HEK293 (cell line): ENCODE data around the gene MALL.
"Not testable (repeated sequence)": the region's sequence is repeated elsewhere in the genome, so short reads cannot be mapped to it uniquely, and the experiment has no call there.

Experiments used
- KLF16 ChIP-seq: fragments of 450-650 bp; formaldehyde crosslinking; IDR thresholded peaks from 2 replicates; pipeline ENCODE4 v1.5.1; 2017; ENCODE audit warnings: missing biosample characterization, missing genetic modification characterization
- RBAK ChIP-seq: fragments of 450-650 bp; formaldehyde crosslinking; IDR thresholded peaks from 2 replicates; pipeline ENCODE4 v1.5.1; 2016; ENCODE audit warnings: missing biosample characterization, missing genetic modification characterization
- YY2 ChIP-seq: fragments of 450-650 bp; formaldehyde crosslinking; IDR thresholded peaks from 2 replicates; pipeline ENCODE4 v1.5.1; 2016; ENCODE audit warnings: missing biosample characterization, missing genetic modification characterization
- ZNF76 ChIP-seq: fragments of 450-650 bp; formaldehyde crosslinking; IDR thresholded peaks from 2 replicates; pipeline ENCODE4; 2016; ENCODE audit warnings: low read depth, missing biosample characterization, missing genetic modification characterization, borderline replicate concordance
- ZSCAN30 ChIP-seq: fragments of 450-650 bp; IDR thresholded peaks from 2 replicates; pipeline ENCODE4 v1.5.1; 2018; ENCODE audit warnings: missing biosample characterization, mild to moderate bottlenecking, missing genetic modification characterization, moderate library complexity
- TF ChIP-seq, protein P1 (sequence below): fragments of 450-650 bp; formaldehyde crosslinking; IDR thresholded peaks from 2 replicates; pipeline ENCODE4 v1.5.1; 2016; ENCODE audit warnings: missing biosample characterization, missing genetic modification characterization, borderline replicate concordance
- TF ChIP-seq, protein P2 (sequence below): fragments of 450-650 bp; formaldehyde crosslinking; IDR thresholded peaks from 2 replicates; pipeline ENCODE4 v1.5.1; 2016; ENCODE audit warnings: missing biosample characterization, missing genetic modification characterization
- TF ChIP-seq, protein P3 (sequence below): fragments of 450-650 bp; formaldehyde crosslinking; IDR thresholded peaks from 2 replicates; pipeline ENCODE4 v1.5.1; 2016; ENCODE audit warnings: missing biosample characterization, missing genetic modification characterization

DNA sequence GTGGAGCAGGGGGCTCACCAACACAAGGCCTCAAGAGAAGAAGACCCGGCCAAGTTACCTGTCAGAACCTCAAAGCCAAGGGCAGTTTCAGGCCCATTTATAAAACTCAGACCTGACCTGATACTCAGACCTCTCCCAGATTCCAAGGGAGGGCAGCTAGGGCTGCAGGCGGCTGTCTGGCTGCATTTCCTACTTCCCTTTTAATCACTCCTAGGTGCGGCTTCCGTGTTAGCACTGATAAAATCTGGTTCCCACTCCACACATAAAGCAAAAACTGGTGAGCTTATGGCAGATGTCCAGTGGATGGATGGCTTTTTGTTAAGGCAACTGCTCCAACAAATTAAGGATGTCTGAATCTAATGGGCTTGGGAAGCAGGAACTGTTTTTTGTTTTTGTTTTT lies 63.5 kb downstream of the MALL start:
- TF ChIP-seq, protein P1, sequence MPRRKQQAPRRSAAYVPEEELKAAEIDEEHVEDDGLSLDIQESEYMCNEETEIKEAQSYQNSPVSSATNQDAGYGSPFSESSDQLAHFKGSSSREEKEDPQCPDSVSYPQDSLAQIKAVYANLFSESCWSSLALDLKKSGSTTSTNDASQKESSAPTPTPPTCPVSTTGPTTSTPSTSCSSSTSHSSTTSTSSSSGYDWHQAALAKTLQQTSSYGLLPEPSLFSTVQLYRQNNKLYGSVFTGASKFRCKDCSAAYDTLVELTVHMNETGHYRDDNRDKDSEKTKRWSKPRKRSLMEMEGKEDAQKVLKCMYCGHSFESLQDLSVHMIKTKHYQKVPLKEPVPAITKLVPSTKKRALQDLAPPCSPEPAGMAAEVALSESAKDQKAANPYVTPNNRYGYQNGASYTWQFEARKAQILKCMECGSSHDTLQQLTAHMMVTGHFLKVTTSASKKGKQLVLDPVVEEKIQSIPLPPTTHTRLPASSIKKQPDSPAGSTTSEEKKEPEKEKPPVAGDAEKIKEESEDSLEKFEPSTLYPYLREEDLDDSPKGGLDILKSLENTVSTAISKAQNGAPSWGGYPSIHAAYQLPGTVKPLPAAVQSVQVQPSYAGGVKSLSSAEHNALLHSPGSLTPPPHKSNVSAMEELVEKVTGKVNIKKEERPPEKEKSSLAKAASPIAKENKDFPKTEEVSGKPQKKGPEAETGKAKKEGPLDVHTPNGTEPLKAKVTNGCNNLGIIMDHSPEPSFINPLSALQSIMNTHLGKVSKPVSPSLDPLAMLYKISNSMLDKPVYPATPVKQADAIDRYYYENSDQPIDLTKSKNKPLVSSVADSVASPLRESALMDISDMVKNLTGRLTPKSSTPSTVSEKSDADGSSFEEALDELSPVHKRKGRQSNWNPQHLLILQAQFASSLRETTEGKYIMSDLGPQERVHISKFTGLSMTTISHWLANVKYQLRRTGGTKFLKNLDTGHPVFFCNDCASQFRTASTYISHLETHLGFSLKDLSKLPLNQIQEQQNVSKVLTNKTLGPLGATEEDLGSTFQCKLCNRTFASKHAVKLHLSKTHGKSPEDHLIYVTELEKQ = not testable (repeated sequence)
- not testable (repeated sequence) for TF ChIP-seq ZSCAN30 (tag by site-specific recombination); KLF16 (tag by site-specific recombination); YY2; ZNF76 (tag by site-specific recombination); RBAK
- TF ChIP-seq, protein P2, sequence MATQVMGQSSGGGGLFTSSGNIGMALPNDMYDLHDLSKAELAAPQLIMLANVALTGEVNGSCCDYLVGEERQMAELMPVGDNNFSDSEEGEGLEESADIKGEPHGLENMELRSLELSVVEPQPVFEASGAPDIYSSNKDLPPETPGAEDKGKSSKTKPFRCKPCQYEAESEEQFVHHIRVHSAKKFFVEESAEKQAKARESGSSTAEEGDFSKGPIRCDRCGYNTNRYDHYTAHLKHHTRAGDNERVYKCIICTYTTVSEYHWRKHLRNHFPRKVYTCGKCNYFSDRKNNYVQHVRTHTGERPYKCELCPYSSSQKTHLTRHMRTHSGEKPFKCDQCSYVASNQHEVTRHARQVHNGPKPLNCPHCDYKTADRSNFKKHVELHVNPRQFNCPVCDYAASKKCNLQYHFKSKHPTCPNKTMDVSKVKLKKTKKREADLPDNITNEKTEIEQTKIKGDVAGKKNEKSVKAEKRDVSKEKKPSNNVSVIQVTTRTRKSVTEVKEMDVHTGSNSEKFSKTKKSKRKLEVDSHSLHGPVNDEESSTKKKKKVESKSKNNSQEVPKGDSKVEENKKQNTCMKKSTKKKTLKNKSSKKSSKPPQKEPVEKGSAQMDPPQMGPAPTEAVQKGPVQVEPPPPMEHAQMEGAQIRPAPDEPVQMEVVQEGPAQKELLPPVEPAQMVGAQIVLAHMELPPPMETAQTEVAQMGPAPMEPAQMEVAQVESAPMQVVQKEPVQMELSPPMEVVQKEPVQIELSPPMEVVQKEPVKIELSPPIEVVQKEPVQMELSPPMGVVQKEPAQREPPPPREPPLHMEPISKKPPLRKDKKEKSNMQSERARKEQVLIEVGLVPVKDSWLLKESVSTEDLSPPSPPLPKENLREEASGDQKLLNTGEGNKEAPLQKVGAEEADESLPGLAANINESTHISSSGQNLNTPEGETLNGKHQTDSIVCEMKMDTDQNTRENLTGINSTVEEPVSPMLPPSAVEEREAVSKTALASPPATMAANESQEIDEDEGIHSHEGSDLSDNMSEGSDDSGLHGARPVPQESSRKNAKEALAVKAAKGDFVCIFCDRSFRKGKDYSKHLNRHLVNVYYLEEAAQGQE (tag by site-specific recombination) = not testable (repeated sequence)
- TF ChIP-seq, protein P3, sequence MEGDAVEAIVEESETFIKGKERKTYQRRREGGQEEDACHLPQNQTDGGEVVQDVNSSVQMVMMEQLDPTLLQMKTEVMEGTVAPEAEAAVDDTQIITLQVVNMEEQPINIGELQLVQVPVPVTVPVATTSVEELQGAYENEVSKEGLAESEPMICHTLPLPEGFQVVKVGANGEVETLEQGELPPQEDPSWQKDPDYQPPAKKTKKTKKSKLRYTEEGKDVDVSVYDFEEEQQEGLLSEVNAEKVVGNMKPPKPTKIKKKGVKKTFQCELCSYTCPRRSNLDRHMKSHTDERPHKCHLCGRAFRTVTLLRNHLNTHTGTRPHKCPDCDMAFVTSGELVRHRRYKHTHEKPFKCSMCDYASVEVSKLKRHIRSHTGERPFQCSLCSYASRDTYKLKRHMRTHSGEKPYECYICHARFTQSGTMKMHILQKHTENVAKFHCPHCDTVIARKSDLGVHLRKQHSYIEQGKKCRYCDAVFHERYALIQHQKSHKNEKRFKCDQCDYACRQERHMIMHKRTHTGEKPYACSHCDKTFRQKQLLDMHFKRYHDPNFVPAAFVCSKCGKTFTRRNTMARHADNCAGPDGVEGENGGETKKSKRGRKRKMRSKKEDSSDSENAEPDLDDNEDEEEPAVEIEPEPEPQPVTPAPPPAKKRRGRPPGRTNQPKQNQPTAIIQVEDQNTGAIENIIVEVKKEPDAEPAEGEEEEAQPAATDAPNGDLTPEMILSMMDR = not testable (repeated sequence)
